CD14-positive monocyte (primary cell): ENCODE results near the gene POLR1D. TPM values are rescaled to one million over a fixed set of nuclear protein-coding genes. Genes with fewer than 3 reads are reported as not detected.

Experiments used
- DNase-seq, 3 donors: peaks; one replicate each; pipeline ENCODE4 v3.0.0-alpha.2; 2011 to 2022
- H2AFZ ChIP-seq: 2 replicates; pipeline ENCODE4 v1.6.0; 2012; ENCODE audit warnings: mild to moderate bottlenecking, low read depth, low read length, inconsistent platforms; ENCODE audit not compliant: insufficient read depth, poor library complexity, severe bottlenecking
- H3K27ac ChIP-seq, 2 donors: 1 replicate in 1 of 2; 2 replicates in 1 of 2; pipeline ENCODE4 v1.5.1; 2012 to 2013; ENCODE audit warnings: low read length in 2 of 2, control low read depth in 1 of 2, inconsistent platforms in 1 of 2, low read depth in 1 of 2, mild to moderate bottlenecking in 1 of 2
- H3K27me3 ChIP-seq, 2 donors: one replicate each; pipeline versions ENCODE4 v1.6.0 to v1.6.1; 2011 to 2013; ENCODE audit warnings: low read length in 2 of 2; ENCODE audit not compliant: control insufficient read depth in 2 of 2, insufficient read depth in 2 of 2
- H3K36me3 ChIP-seq, 2 donors: replicated peaks in 1 of 2; 1 replicate in 1 of 2; 2 replicates in 1 of 2; pipeline versions ENCODE4 v1.5.1 to v1.6.1; 2012 to 2013; ENCODE audit warnings: low read length in 2 of 2, control low read depth in 1 of 2, inconsistent platforms in 1 of 2, mild to moderate bottlenecking in 1 of 2; ENCODE audit not compliant: insufficient read depth in 2 of 2, control insufficient read depth in 1 of 2
- H3K4me1 ChIP-seq, 2 donors: 1 replicate in 1 of 2; 2 replicates in 1 of 2; pipeline versions ENCODE4 v1.5.1 to v1.6.1; 2012 to 2013; ENCODE audit warnings: low read length in 2 of 2, control low read depth in 1 of 2, inconsistent platforms in 1 of 2, mild to moderate bottlenecking in 1 of 2, moderate library complexity in 1 of 2; ENCODE audit not compliant: insufficient read depth in 2 of 2, control insufficient read depth in 1 of 2
- H3K4me2 ChIP-seq: replicated peaks from 2 replicates; pipeline ENCODE3; 2012; ENCODE audit warnings: low read length, moderate library complexity, mild to moderate bottlenecking; ENCODE audit not compliant: poor library complexity, severe bottlenecking; ENCODE audit errors: extremely low read depth
- H3K4me3 ChIP-seq, 3 experiments: fragments of 200-600 bp in 1 of 3; sonication (generic) in 1 of 3; replicated peaks in 1 of 3; 1 replicate in 2 of 3; 2 replicates in 1 of 3; pipeline ENCODE4 v1.5.1; 2011 to 2013; ENCODE audit warnings: low read length in 3 of 3, mild to moderate bottlenecking in 3 of 3, control low read depth in 2 of 3, low read depth in 2 of 3, inconsistent platforms in 1 of 3, moderate library complexity in 1 of 3
- H3K79me2 ChIP-seq: 2 replicates; pipeline ENCODE4 v1.6.0; 2012; ENCODE audit warnings: mild to moderate bottlenecking, control low read depth, inconsistent platforms, low read length, moderate library complexity; ENCODE audit not compliant: insufficient read depth
- H3K9ac ChIP-seq: 2 replicates; pipeline ENCODE4 v1.6.0; 2017; ENCODE audit warnings: low read length, mild to moderate bottlenecking; ENCODE audit not compliant: insufficient read depth, poor library complexity, severe bottlenecking
- H3K9me3 ChIP-seq, 2 donors: replicated peaks in 1 of 2; 1 replicate in 1 of 2; 2 replicates in 1 of 2; pipeline versions ENCODE4 v1.5.1 to v1.6.1; 2012 to 2013; ENCODE audit warnings: low read length in 2 of 2, control low read depth in 1 of 2; ENCODE audit not compliant: control insufficient read depth in 1 of 2, insufficient read depth in 1 of 2
- H4K20me1 ChIP-seq: 2 replicates; pipeline ENCODE4 v1.6.0; 2012; ENCODE audit warnings: mild to moderate bottlenecking, low read length, control low read depth, moderate library complexity; ENCODE audit not compliant: insufficient read depth
- H3K27ac Mint-ChIP-seq, 7 donors: one replicate each; pipeline ENCODE4 v1.8.0; 2020; ENCODE audit warnings: mild to moderate bottlenecking in 7 of 7, mixed read lengths in 7 of 7, moderate library complexity in 6 of 7, inconsistent platforms in 2 of 7
- H3K27me3 Mint-ChIP-seq, 3 donors: one replicate each; pipeline ENCODE4 v1.8.0; 2021 to 2022; ENCODE audit warnings: low read depth in 3 of 3, mild to moderate bottlenecking in 3 of 3, mixed read lengths in 3 of 3, moderate library complexity in 3 of 3, inconsistent platforms in 1 of 3
- H3K36me3 Mint-ChIP-seq, 2 donors: one replicate each; pipeline ENCODE4 v1.8.0; 2020; ENCODE audit warnings: mixed read lengths in 2 of 2, inconsistent platforms in 1 of 2, mild to moderate bottlenecking in 1 of 2
- H3K4me1 Mint-ChIP-seq: one replicate; pipeline ENCODE4 v1.8.0; 2020; ENCODE audit warnings: mild to moderate bottlenecking, mixed read lengths
- H3K4me3 Mint-ChIP-seq, 2 donors: one replicate each; pipeline ENCODE4 v1.8.0; 2020; ENCODE audit warnings: mild to moderate bottlenecking in 2 of 2, mixed read lengths in 2 of 2, moderate library complexity in 1 of 2
- H3K9me3 Mint-ChIP-seq, 7 donors: one replicate each; pipeline ENCODE4 v1.8.0; 2020 to 2022; ENCODE audit warnings: mixed read lengths in 7 of 7, mild to moderate bottlenecking in 6 of 7, moderate library complexity in 6 of 7, inconsistent platforms in 2 of 7
- CTCF ChIP-seq: fragments of 200-600 bp; IDR thresholded peaks from one replicate; pipeline ENCODE4 v1.8.0; 2022; ENCODE audit warnings: antibody characterized with exemption, mild to moderate bottlenecking
- WGBS: methylation state at CpG from one replicate; pipeline ENCODE4 v1.1.5; 2013; ENCODE audit warnings: missing lambda C conversion rate; ENCODE audit not compliant: insufficient coverage; 5-methylcytosine and 5-hydroxymethylcytosine counted together
- intact Hi-C, 2 donors: fragments of 100-400 bp; cut with micrococcal nuclease; formaldehyde crosslinking; loops; one replicate each; pipeline versions ENCODE4 v1.15.0 to v1.15.1; 2023
- polyA plus RNA-seq, 3 donors: library from polyadenylated mRNA; depleted of rRNA in 1 of 3; unstranded in 2 of 3; stranded (reverse) in 1 of 3; fragments of 300-500 nt in 2 of 3; fragments of >200 nt in 1 of 3; fragmentation: Illumina TruSeq in 2 of 3; gene quantifications; 1 replicate in 2 of 3; 2 replicates in 1 of 3; pipeline ENCODE4 v1.2.3, GENCODE V29; 2012 to 2021

POLR1D gene
- polyA plus RNA-seq, 3 donors, result 122 to 146 (median 139) TPM

DNA sequence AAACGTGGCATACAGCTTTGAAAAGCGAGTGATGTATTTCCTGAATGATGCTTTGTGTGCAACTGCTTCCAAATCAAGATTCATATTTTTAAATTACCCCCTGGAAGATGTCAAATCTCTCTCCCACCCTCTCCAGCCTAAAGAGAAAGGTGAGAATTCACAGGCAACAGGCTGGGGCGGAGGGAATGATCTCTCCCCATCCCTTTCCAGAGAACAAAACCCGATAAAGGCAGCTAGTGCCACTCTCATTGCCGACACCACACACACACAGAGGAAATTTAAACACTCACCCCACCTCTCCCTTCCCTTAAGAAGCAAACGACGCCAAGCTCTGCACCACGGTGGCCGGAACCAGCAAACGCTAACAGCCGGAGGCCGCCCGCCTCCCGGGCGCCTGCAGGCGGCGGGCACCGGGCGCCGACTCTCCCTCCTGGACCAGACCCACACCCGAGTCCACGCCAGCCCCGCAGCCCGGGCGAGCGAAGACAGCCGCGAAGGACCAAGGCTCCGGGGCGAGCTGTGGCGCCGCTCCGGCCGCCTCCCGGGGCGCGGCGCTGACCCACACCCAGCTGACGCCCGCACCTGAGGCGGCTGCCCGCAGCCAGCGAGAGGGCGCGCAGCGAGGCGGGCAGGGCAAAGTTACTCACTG is 1.8 kb upstream of the POLR1D start:
- Mint-ChIP-seq H3K9me3 (peaks cover 0 to 8% (median 3%) of the 10 kb centered on the region in 7 donors), H3K27me3 (peaks cover 0 to 3% (median 0%) of the 10 kb centered on the region in 3 donors), H3K36me3 (peaks cover 9 to 12% of the 10 kb centered on the region in 2 donors), H3K27ac (peak overlapping the region; percentile 42 to 85 (median 64)), H3K4me3 (peak overlapping the region; percentile 91 to 95), H3K4me1 (peaks cover 55% of the 10 kb centered on the region)
- Histone ChIP-seq H3K4me1 (peaks cover 31 to 44% of the 10 kb centered on the region in 2 donors), H3K27ac (peak overlapping the region; percentile 14 to 91), H3K4me3 (peak overlapping the region; percentile 71 to 93 (median 90)), H3K79me2 (peaks cover 74% of the 10 kb centered on the region), H2AFZ (peak overlapping the region; percentile 95), H3K9ac (peak overlapping the region; percentile 85), H4K20me1 (peaks cover 50% of the 10 kb centered on the region), H3K36me3 (peaks cover 2 to 8% of the 10 kb centered on the region in 2 donors), H3K27me3 (no peaks in the 10 kb centered on the region), H3K9me3 (peaks cover 0 to 6% of the 10 kb centered on the region in 2 donors), H3K4me2 (peak overlapping the region; percentile 85)
- DNase-seq, result peak in 2 of 3 donors; percentile 20 to 25
- 0% methylated on average over 42 of the region's 47 CpGs for WGBS
- TF ChIP-seq CTCF, result peak; percentile 23
- intact Hi-C loops, result loop anchor here (10.0 kb wide), 2 partner anchors 195 to 365 kb away; partner anchors contain the start of genes GTF3A (in 1 of the 2) and RPL21 (in 1 of the 2)

- intact Hi-C loops, result loop anchor here (10.0 kb wide), 2 partner anchors 196 to 366 kb away; partner anchors contain the start of genes GTF3A (in 1 of the 2) and RPL21 (in 1 of the 2)
- Mint-ChIP-seq H3K4me3 (peak within 1 kb of the TSS; percentile 91 to 95), H3K9me3 (peaks cover 0 to 2% (median 0%) of the 10 kb centered on the region in 7 donors), H3K27ac (peak within 1 kb of the TSS; percentile 80 to 94 (median 90)), H3K4me1 (peaks cover 60% of the 10 kb centered on the region), H3K36me3 (peaks cover 14 to 16% of the 10 kb centered on the region in 2 donors), H3K27me3 (peaks cover 0 to 3% (median 0%) of the 10 kb centered on the region in 3 donors)
- Histone ChIP-seq H3K27ac (peak within 1 kb of the TSS; percentile 77 to 91), H3K4me3 (peak within 1 kb of the TSS; percentile 71 to 93 (median 90)), H3K79me2 (peaks cover 75% of the 10 kb centered on the region), H3K9me3 (no peaks in the 10 kb centered on the region), H3K4me1 (peaks cover 31 to 44% of the 10 kb centered on the region in 2 donors), H4K20me1 (peaks cover 57% of the 10 kb centered on the region), H3K4me2 (peak within 1 kb of the TSS; percentile 85), H3K9ac (peak within 1 kb of the TSS; percentile 85), H3K36me3 (peaks cover 2 to 12% of the 10 kb centered on the region in 2 donors), H3K27me3 (no peaks in the 10 kb centered on the region), H2AFZ (peak within 1 kb of the TSS; percentile 95)
- no peak for TF ChIP-seq CTCF
- WGBS, result under 1% methylated on average over 73 of the region's 79 CpGs
- DNase-seq, result peak; percentile 87 to 93 (median 92)
These were observed 1.1 kb upstream of the POLR1D start, which contains the start of gene LNX2 for GRCh38 chr13:27620377-27621115. TSS of gene LNX2 (minus strand) at chr13:27620529. CDS start at chr13:27581703, 38,826 bp downstream.
